ENCODE data around the gene IL1RL1.

GRCh38 chr2:102276549-102277201 is 34.7 kb upstream of the IL1RL1 start:
- no peak for TF ChIP-seq CTCF (IDR thresholded peaks at IDR 0.05; ENCODE audit: low read depth, low read length)
- no peak for TF ChIP-seq MYC (IDR thresholded peaks at IDR 0.05; ENCODE audit: low read depth, low read length)
